DOHH2 (cell line): ENCODE results near the gene CREB3L2.

Experiments
- H3F3A ChIP-seq: fragments of 200-600 bp; sonication (generic), shearing (Covaris generic); 2 replicates; pipeline ENCODE4 v1.6.0; 2016; ENCODE audit warnings: antibody characterized with exemption, mild to moderate bottlenecking; ENCODE audit not compliant: control insufficient read depth, insufficient read depth
- H3K27ac ChIP-seq: fragments of 200-600 bp; sonication (generic); 2 replicates; pipeline ENCODE4 v1.5.1; 2014; ENCODE audit warnings: low read depth, mild to moderate bottlenecking, low read length, moderate library complexity
- H3K27me3 ChIP-seq: fragments of 200-600 bp; sonication (generic); 2 replicates; pipeline ENCODE4 v1.6.1; 2014; ENCODE audit warnings: mild to moderate bottlenecking, low read length, mixed read lengths; ENCODE audit not compliant: control insufficient read depth
- H3K36me3 ChIP-seq: fragments of 200-600 bp; sonication (generic); 2 replicates; pipeline ENCODE4 v1.6.1; 2014; ENCODE audit warnings: mild to moderate bottlenecking, low read length, moderate library complexity, mixed read lengths; ENCODE audit not compliant: control insufficient read depth
- H3K4me1 ChIP-seq: fragments of 200-600 bp; sonication (generic); 2 replicates; pipeline ENCODE4 v1.6.1; 2014; ENCODE audit warnings: mild to moderate bottlenecking, low read length, mixed read lengths; ENCODE audit not compliant: control insufficient read depth
- H3K4me2 ChIP-seq: fragments of 200-600 bp; sonication (generic); 2 replicates; pipeline ENCODE4 v1.6.0; 2014; ENCODE audit warnings: mild to moderate bottlenecking, low read length, moderate library complexity
- H3K4me3 ChIP-seq: fragments of 200-600 bp; sonication (generic); 2 replicates; pipeline ENCODE4 v1.5.1; 2014; ENCODE audit warnings: mild to moderate bottlenecking, low read length, mixed read lengths
- H3K79me2 ChIP-seq: fragments of 200-600 bp; sonication (generic); 2 replicates; pipeline ENCODE4 v1.6.1; 2014; ENCODE audit warnings: mild to moderate bottlenecking, low read length, mixed read lengths; ENCODE audit not compliant: control insufficient read depth
- H3K9me2 ChIP-seq: fragments of 200-600 bp; sonication (generic); replicated peaks from 2 replicates; pipeline ENCODE4 v1.6.1; 2014; ENCODE audit warnings: mild to moderate bottlenecking, low read length, mixed read lengths; ENCODE audit not compliant: control insufficient read depth
- H3K9me3 ChIP-seq: fragments of 200-600 bp; sonication (generic); 2 replicates; pipeline ENCODE4 v1.6.1; 2014; ENCODE audit warnings: antibody characterized with exemption, low read length, mixed read lengths; ENCODE audit not compliant: control insufficient read depth, insufficient read depth
- H4K20me1 ChIP-seq: fragments of 200-600 bp; sonication (generic); 2 replicates; pipeline ENCODE4 v1.6.0; 2014; ENCODE audit warnings: low read depth, mild to moderate bottlenecking, antibody characterized with exemption, low read length, moderate library complexity; ENCODE audit not compliant: control insufficient read depth, insufficient read depth
- CTCF ChIP-seq: fragments of 200-600 bp; sonication (generic); IDR thresholded peaks from one replicate; pipeline ENCODE4 v1.5.1; 2014; ENCODE audit warnings: antibody characterized with exemption, mild to moderate bottlenecking, low read depth, low read length; ENCODE audit not compliant: poor library complexity, severe bottlenecking
- EZH2phosphoT487 ChIP-seq: fragments of 200-600 bp; sonication (generic); IDR thresholded peaks from 2 replicates; pipeline ENCODE4 v1.6.1; 2017; ENCODE audit warnings: borderline replicate concordance, mild to moderate bottlenecking, antibody characterized with exemption, low read length, moderate library complexity, mixed read lengths

The CREB3L2 gene

GRCh38 chr7:137994216-137994615 lies 7.7 kb downstream of the CREB3L2 start:
- H3F3A ChIP-seq, result no peaks in the 10 kb centered on the region
- H3K9me2 ChIP-seq, result no peaks in the 10 kb centered on the region; the same call in 1 of the 2 replicates
- TF ChIP-seq EZH2phosphoT487 (no peak), CTCF (no peak)
- H4K20me1 ChIP-seq, result no peaks in the 10 kb centered on the region
- no peaks in the 10 kb centered on the region for H3K27me3 ChIP-seq
- no peaks in the 10 kb centered on the region for H3K36me3 ChIP-seq
- H3K4me2 ChIP-seq, result no peak overlapping the region
- H3K9me3 ChIP-seq, result no peaks in the 10 kb centered on the region
- H3K4me3 ChIP-seq, result no peak overlapping the region
- no peak overlapping the region for H3K27ac ChIP-seq
- H3K4me1 ChIP-seq, result no peaks in the 10 kb centered on the region
- H3K79me2 ChIP-seq, result no peaks in the 10 kb centered on the region

- Histone ChIP-seq H3K4me1 (no peaks in the 10 kb centered on the region), H3K9me2 (no peaks in the 10 kb centered on the region; the same call in 1 of the 2 replicates), H3K4me2 (no peak overlapping the region), H3K27ac (no peak overlapping the region), H4K20me1 (no peaks in the 10 kb centered on the region), H3K9me3 (no peaks in the 10 kb centered on the region), H3K36me3 (no peaks in the 10 kb centered on the region), H3K4me3 (no peak overlapping the region), H3F3A (no peaks in the 10 kb centered on the region), H3K27me3 (no peaks in the 10 kb centered on the region), H3K79me2 (no peaks in the 10 kb centered on the region)
- no peak for TF ChIP-seq CTCF
- TF ChIP-seq EZH2phosphoT487, result no peak
Measured at GRCh38 chr7:137993395-137993743, 8.5 kb downstream of the CREB3L2 start.

DNA sequence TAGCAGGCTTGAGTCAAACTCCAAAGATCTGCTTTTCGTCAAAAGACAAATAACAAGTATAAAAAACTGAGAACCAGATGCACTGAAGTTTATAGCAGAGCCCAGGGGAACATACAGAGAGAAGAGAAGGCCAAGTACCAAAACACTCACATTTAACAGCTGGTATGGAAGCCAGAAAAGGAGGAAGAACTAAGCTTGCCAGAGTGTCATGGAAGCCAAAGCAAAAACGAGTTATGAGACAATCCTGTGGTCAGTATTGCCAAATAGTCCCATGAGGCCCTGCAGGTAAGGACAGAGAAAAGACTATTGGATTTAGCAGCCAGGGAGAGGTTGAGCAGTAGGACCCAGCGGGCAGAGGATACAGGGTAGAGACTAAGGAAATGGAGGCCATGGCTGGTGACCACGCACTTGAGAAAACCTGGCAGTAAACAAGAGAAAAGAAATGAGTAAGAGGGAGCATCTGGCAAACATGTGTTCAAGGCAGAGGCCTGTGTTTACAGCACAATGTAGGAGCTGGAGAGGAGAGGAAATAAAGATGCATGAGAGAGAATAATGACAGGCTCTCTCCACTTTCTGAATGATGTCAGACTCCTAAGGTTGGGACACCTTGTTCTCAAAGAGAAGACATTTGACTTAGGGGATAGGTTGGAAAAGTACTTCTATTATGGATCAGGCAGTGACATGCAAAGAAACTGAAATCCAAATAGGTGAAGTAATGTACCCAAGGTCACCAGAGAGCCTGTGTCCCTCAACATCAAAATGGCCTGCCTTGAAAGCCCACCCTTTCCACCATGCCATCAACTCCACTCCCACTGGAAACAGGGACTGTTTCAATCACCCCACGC lies 9.1 kb downstream of the CREB3L2 start:
- Histone ChIP-seq H3K36me3 (no peaks in the 10 kb centered on the region), H4K20me1 (no peaks in the 10 kb centered on the region), H3K4me1 (no peaks in the 10 kb centered on the region), H3K27me3 (no peaks in the 10 kb centered on the region), H3F3A (no peaks in the 10 kb centered on the region), H3K79me2 (no peaks in the 10 kb centered on the region), H3K4me3 (no peak overlapping the region), H3K4me2 (no peak overlapping the region), H3K9me2 (no peaks in the 10 kb centered on the region; the same call in 1 of the 2 replicates), H3K9me3 (no peaks in the 10 kb centered on the region), H3K27ac (no peak overlapping the region)
- no peak for TF ChIP-seq EZH2phosphoT487
- TF ChIP-seq CTCF, result no peak
